Activated naive CD8-positive, alpha-beta T cell (primary cell): ENCODE data around the gene SP6.

Source experiments
- H3K27ac Mint-ChIP-seq: one replicate; pipeline ENCODE4 v1.8.0; 2021; ENCODE audit warnings: mixed read lengths
- H3K27me3 Mint-ChIP-seq: one replicate; pipeline ENCODE4 v1.8.0; 2021; ENCODE audit warnings: mixed read lengths
- H3K36me3 Mint-ChIP-seq: one replicate; pipeline ENCODE4 v1.8.0; 2021; ENCODE audit warnings: mixed read lengths
- H3K4me1 Mint-ChIP-seq: one replicate; pipeline ENCODE4 v1.8.0; 2021; ENCODE audit warnings: low read depth, mixed read lengths
- H3K4me3 Mint-ChIP-seq: one replicate; pipeline ENCODE4 v1.8.0; 2021; ENCODE audit warnings: mild to moderate bottlenecking, mixed read lengths
- H3K9me3 Mint-ChIP-seq: one replicate; pipeline ENCODE4 v1.8.0; 2021; ENCODE audit warnings: low read depth, mixed read lengths

The SP6 gene

GRCh38 chr17:47871048-47871447, 20.1 kb upstream of the SP6 start:
- Mint-ChIP-seq H3K27me3 (peaks cover 16% of the 10 kb centered on the region), H3K9me3 (no peaks in the 10 kb centered on the region), H3K4me3 (no peak overlapping the region), H3K36me3 (no peaks in the 10 kb centered on the region), H3K27ac (no peak overlapping the region), H3K4me1 (no peaks in the 10 kb centered on the region)

- Mint-ChIP-seq H3K27ac (no peak overlapping the region), H3K36me3 (no peaks in the 10 kb centered on the region), H3K27me3 (peaks cover 16% of the 10 kb centered on the region)
Measured at GRCh38 chr17:47870056-47870455, 19.1 kb upstream of the SP6 start.

GRCh38 chr17:47869114-47869513, 18.2 kb upstream of the SP6 start:
- Mint-ChIP-seq H3K36me3 (no peaks in the 10 kb centered on the region), H3K4me3 (no peak overlapping the region), H3K27me3 (peaks cover 14% of the 10 kb centered on the region), H3K9me3 (no peaks in the 10 kb centered on the region), H3K27ac (no peak overlapping the region), H3K4me1 (peaks cover 7% of the 10 kb centered on the region)

More at GRCh38 chr17:47870056-47870455, 19.1 kb upstream of the SP6 start:
- peaks cover 3% of the 10 kb centered on the region for H3K4me1 Mint-ChIP-seq
- H3K9me3 Mint-ChIP-seq, result no peaks in the 10 kb centered on the region
- no peak overlapping the region for H3K4me3 Mint-ChIP-seq

- H3K27me3 Mint-ChIP-seq, result peaks cover 13% of the 10 kb centered on the region
- H3K27ac Mint-ChIP-seq, result no peak overlapping the region
- no peaks in the 10 kb centered on the region for H3K36me3 Mint-ChIP-seq
- H3K4me3 Mint-ChIP-seq, result no peak overlapping the region
- peaks cover 11% of the 10 kb centered on the region for H3K4me1 Mint-ChIP-seq
- H3K9me3 Mint-ChIP-seq, result no peaks in the 10 kb centered on the region
Measured at GRCh38 chr17:47867813-47868533, 17.0 kb upstream of the SP6 start.

- H3K9me3 Mint-ChIP-seq, result no peaks in the 10 kb centered on the region
- no peaks in the 10 kb centered on the region for H3K36me3 Mint-ChIP-seq
- H3K4me1 Mint-ChIP-seq, result peaks cover 16% of the 10 kb centered on the region
- peaks cover 12% of the 10 kb centered on the region for H3K27me3 Mint-ChIP-seq
- no peak overlapping the region for H3K4me3 Mint-ChIP-seq
- H3K27ac Mint-ChIP-seq, result no peak overlapping the region
Measured at GRCh38 chr17:47866941-47867340, 16.0 kb upstream of the SP6 start.

GRCh38 chr17:47864791-47865216, 13.8 kb upstream of the SP6 start:
- no peaks in the 10 kb centered on the region for H3K9me3 Mint-ChIP-seq
- H3K27ac Mint-ChIP-seq, result no peak overlapping the region
- H3K4me1 Mint-ChIP-seq, result peaks cover 16% of the 10 kb centered on the region
- H3K4me3 Mint-ChIP-seq, result no peak overlapping the region
- H3K36me3 Mint-ChIP-seq, result no peaks in the 10 kb centered on the region
- H3K27me3 Mint-ChIP-seq, result peaks cover 4% of the 10 kb centered on the region

- Mint-ChIP-seq H3K9me3 (no peaks in the 10 kb centered on the region), H3K27ac (no peak overlapping the region), H3K4me1 (peaks cover 16% of the 10 kb centered on the region), H3K36me3 (no peaks in the 10 kb centered on the region), H3K27me3 (no peaks in the 10 kb centered on the region), H3K4me3 (no peak overlapping the region)
Measured at GRCh38 chr17:47862621-47863440, 11.9 kb upstream of the SP6 start.

GRCh38 chr17:47860386-47860785, 9.4 kb upstream of the SP6 start:
- H3K4me3 Mint-ChIP-seq, result no peak overlapping the region
- H3K27me3 Mint-ChIP-seq, result peaks cover 8% of the 10 kb centered on the region
- peaks cover 14% of the 10 kb centered on the region for H3K4me1 Mint-ChIP-seq
- H3K9me3 Mint-ChIP-seq, result no peaks in the 10 kb centered on the region
- no peaks in the 10 kb centered on the region for H3K36me3 Mint-ChIP-seq
- no peak overlapping the region for H3K27ac Mint-ChIP-seq

GRCh38 chr17:47857551-47858455, 6.8 kb upstream of the SP6 start:
- no peaks in the 10 kb centered on the region for H3K9me3 Mint-ChIP-seq
- peaks cover 7% of the 10 kb centered on the region for H3K4me1 Mint-ChIP-seq
- no peak overlapping the region for H3K4me3 Mint-ChIP-seq
- H3K27ac Mint-ChIP-seq, result no peak overlapping the region
- H3K27me3 Mint-ChIP-seq, result peaks cover 24% of the 10 kb centered on the region
- H3K36me3 Mint-ChIP-seq, result no peaks in the 10 kb centered on the region

GRCh38 chr17:47856830-47857229, 5.9 kb upstream of the SP6 start:
- no peaks in the 10 kb centered on the region for H3K9me3 Mint-ChIP-seq
- H3K4me3 Mint-ChIP-seq, result no peak overlapping the region
- H3K27me3 Mint-ChIP-seq, result peaks cover 32% of the 10 kb centered on the region
- H3K27ac Mint-ChIP-seq, result no peak overlapping the region
- peaks cover 10% of the 10 kb centered on the region for H3K4me1 Mint-ChIP-seq
- H3K36me3 Mint-ChIP-seq, result no peaks in the 10 kb centered on the region

- Mint-ChIP-seq H3K36me3 (no peaks in the 10 kb centered on the region), H3K27ac (no peak overlapping the region), H3K4me1 (peaks cover 11% of the 10 kb centered on the region), H3K27me3 (peaks cover 33% of the 10 kb centered on the region), H3K9me3 (no peaks in the 10 kb centered on the region), H3K4me3 (no peak overlapping the region)
Measured at GRCh38 chr17:47855737-47856136, 4.8 kb upstream of the SP6 start.

- H3K27ac Mint-ChIP-seq, result no peak overlapping the region
- peaks cover 19% of the 10 kb centered on the region for H3K4me1 Mint-ChIP-seq
- no peak overlapping the region for H3K4me3 Mint-ChIP-seq
- H3K27me3 Mint-ChIP-seq, result peaks cover 45% of the 10 kb centered on the region
- no peaks in the 10 kb centered on the region for H3K36me3 Mint-ChIP-seq
- no peaks in the 10 kb centered on the region for H3K9me3 Mint-ChIP-seq
Measured at GRCh38 chr17:47853616-47854015, 2.7 kb upstream of the SP6 start.

- H3K4me1 Mint-ChIP-seq, result peaks cover 19% of the 10 kb centered on the region
- peaks cover 47% of the 10 kb centered on the region for H3K27me3 Mint-ChIP-seq
- H3K27ac Mint-ChIP-seq, result no peak overlapping the region
- H3K9me3 Mint-ChIP-seq, result no peaks in the 10 kb centered on the region
- peak overlapping the region; percentile 66 for H3K4me3 Mint-ChIP-seq
- H3K36me3 Mint-ChIP-seq, result no peaks in the 10 kb centered on the region
Measured at GRCh38 chr17:47852113-47852949, 1.4 kb upstream of the SP6 start.

- no peaks in the 10 kb centered on the region for H3K36me3 Mint-ChIP-seq
- no peaks in the 10 kb centered on the region for H3K9me3 Mint-ChIP-seq
- peaks cover 46% of the 10 kb centered on the region for H3K27me3 Mint-ChIP-seq
- H3K27ac Mint-ChIP-seq, result no peak overlapping the region
- peaks cover 22% of the 10 kb centered on the region for H3K4me1 Mint-ChIP-seq
- H3K4me3 Mint-ChIP-seq, result peak overlapping the region; percentile 66
Measured at GRCh38 chr17:47851764-47852112, 775 bp upstream of the SP6 start.
